ENCODE data around the gene CCHCR1.
"Not testable (repeated sequence)": the region's sequence is repeated elsewhere in the genome, so short reads cannot be mapped to it uniquely, and the experiment has no call there.

CCHCR1 gene

GRCh38 chr6:31157513-31158139 is at the start of gene CCHCR1:
Gene CCHCR1, minus strand, starts transcription at chr6:31157802. Its CDS starts 202 bp downstream, at chr6:31157600.
- peak in 1 of 56 donors; percentile 7 for DNase-seq

GRCh38 chr6:31205638-31206037 is 48.0 kb upstream of the CCHCR1 start:
- no peak for DNase-seq

- DNase-seq = no peak
Measured at GRCh38 chr6:31204751-31205145, 47.1 kb upstream of the CCHCR1 start.

- peak in 4 of 56 donors; percentile 4 to 34 (median 25) for DNase-seq
Measured at GRCh38 chr6:31203345-31203979, 45.9 kb upstream of the CCHCR1 start.

GRCh38 chr6:31202259-31203166 is 44.9 kb upstream of the CCHCR1 start:
- no peak for DNase-seq

GRCh38 chr6:31199105-31199452 is 41.5 kb upstream of the CCHCR1 start:
- DNase-seq = not testable (repeated sequence)

- peak in 55 of 56 donors; percentile 28 to 94 (median 76) for DNase-seq
Measured at GRCh38 chr6:31197559-31198305, 40.1 kb upstream of the CCHCR1 start.

GRCh38 chr6:31196251-31197022 is 38.8 kb upstream of the CCHCR1 start:
- not testable (repeated sequence) for DNase-seq

- not testable (repeated sequence) for DNase-seq
Measured at GRCh38 chr6:31195308-31195979, 37.8 kb upstream of the CCHCR1 start.

GRCh38 chr6:31194061-31194834 is 36.6 kb upstream of the CCHCR1 start:
- DNase-seq = no peak

GRCh38 chr6:31193206-31193605 is 35.6 kb upstream of the CCHCR1 start:
- DNase-seq = no peak

GRCh38 chr6:31192431-31193105 is 35.0 kb upstream of the CCHCR1 start:
- peak in 39 of 56 donors; percentile 4 to 76 (median 30) for DNase-seq

GRCh38 chr6:31190488-31190887 is 32.9 kb upstream of the CCHCR1 start:
- no peak for DNase-seq

GRCh38 chr6:31189223-31189622 is 31.6 kb upstream of the CCHCR1 start:
- not testable (repeated sequence) for DNase-seq

GRCh38 chr6:31187780-31188194 is 30.2 kb upstream of the CCHCR1 start:
- no peak for DNase-seq

- DNase-seq = peak in 1 of 56 donors; percentile 12
Measured at GRCh38 chr6:31186052-31186734, 28.6 kb upstream of the CCHCR1 start.

GRCh38 chr6:31185695-31186051 is 28.1 kb upstream of the CCHCR1 start:
- not testable (repeated sequence) for DNase-seq

GRCh38 chr6:31183859-31184258 is 26.3 kb upstream of the CCHCR1 start:
- not testable (repeated sequence) for DNase-seq

Measured in nucleus accumbens (tissue), 56 donors.